PFSK-1 (cell line): ENCODE results near the gene EPC1.

ENCODE experiments used
- FOXP2 ChIP-seq: optimal IDR thresholded peaks from 2 replicates; pipeline ENCODE3; 2011; ENCODE audit warnings: borderline replicate concordance, control low read depth, inconsistent platforms; ENCODE audit not compliant: insufficient read depth; ENCODE audit errors: extremely low read length, extremely low read depth
- SIN3A ChIP-seq: IDR thresholded peaks from 2 replicates; pipeline ENCODE4 v1.6.1; 2012; ENCODE audit warnings: mild to moderate bottlenecking, low read length, moderate library complexity, borderline replicate concordance; ENCODE audit not compliant: insufficient read depth

DNA sequence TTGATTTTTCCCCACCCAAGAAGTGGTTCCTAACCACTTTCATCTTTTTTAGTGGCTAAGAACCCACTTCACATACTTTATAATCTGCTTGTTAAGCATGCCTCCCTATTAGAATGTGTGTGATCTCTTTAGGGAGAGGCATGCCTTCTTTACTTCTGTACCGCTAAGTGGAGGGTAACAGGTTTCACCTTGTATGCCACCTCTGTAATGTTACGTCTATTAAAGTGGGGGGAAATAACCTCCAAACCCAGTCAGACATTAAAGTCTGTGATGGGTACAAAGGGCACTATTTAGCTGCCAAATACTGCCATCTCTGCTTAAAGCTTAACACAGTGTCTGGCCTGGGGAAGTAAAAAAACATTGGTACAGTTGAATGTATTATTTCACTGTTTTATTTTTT, 51.9 kb downstream of the EPC1 start:
- no peak for TF ChIP-seq SIN3A
- no peak for TF ChIP-seq FOXP2
